GM12878 (cell line): ENCODE results near the gene ZYG11B.
"Not testable (repeated sequence)": the region's sequence is repeated elsewhere in the genome, so short reads cannot be mapped to it uniquely, and the experiment has no call there.

Experiments
- CTCF ChIP-seq, 3 experiments: IDR thresholded peaks in 2 of 3; conservative IDR thresholded peaks in 1 of 3; 2 replicates each; pipeline ENCODE4 v1.5.1; 2011; ENCODE audit warnings: low read depth in 3 of 3, low read length in 3 of 3, mild to moderate bottlenecking in 3 of 3, control low read depth in 2 of 3, moderate library complexity in 2 of 3, inconsistent platforms in 1 of 3, mixed read lengths in 1 of 3; ENCODE audit not compliant: control insufficient read depth in 2 of 3, insufficient read depth in 1 of 3; ENCODE audit errors: extremely low read depth in 1 of 3
- GABPA ChIP-seq: IDR thresholded peaks from 2 replicates; pipeline ENCODE4 v1.6.1; 2014; ENCODE audit warnings: antibody characterized with exemption, low read depth, mild to moderate bottlenecking, inconsistent platforms
- MXI1 ChIP-seq: fragments of 150-350 bp; IDR thresholded peaks from 2 replicates; pipeline ENCODE4 v1.6.1; 2011; ENCODE audit warnings: low read depth, mild to moderate bottlenecking, inconsistent platforms, low read length, improper control_type of control experiment
- NRF1 ChIP-seq: conservative IDR thresholded peaks from 2 replicates; pipeline ENCODE4 v1.6.1; 2011; ENCODE audit warnings: mild to moderate bottlenecking, low read depth, low read length, improper control_type of control experiment
- POLR2A ChIP-seq: IDR thresholded peaks from 2 replicates; pipeline ENCODE4 v1.6.1; 2011; ENCODE audit warnings: low read depth, mild to moderate bottlenecking, low read length
- RAD21 ChIP-seq: IDR thresholded peaks from 2 replicates; pipeline ENCODE4 v1.6.1; 2011; ENCODE audit warnings: mild to moderate bottlenecking, low read depth, low read length, moderate library complexity; ENCODE audit not compliant: insufficient read depth
- TAF1 ChIP-seq: IDR thresholded peaks from 2 replicates; pipeline ENCODE4 v1.6.1; 2011; ENCODE audit warnings: mild to moderate bottlenecking, low read depth, low read length, borderline replicate concordance

GRCh38 chr1:52845119-52845518 lies 118.9 kb downstream of the ZYG11B start:
- not testable (repeated sequence) for TF ChIP-seq NRF1; POLR2A; RAD21; GABPA; CTCF (IDR thresholded peaks at IDR 0.05 in 2 of 3, conservative IDR thresholded peaks at IDR 0.05 in 1 of 3; ENCODE audit: control insufficient read depth in 2 of 3, extremely low read depth in 1 of 3, insufficient read depth in 1 of 3, low read depth in 3 of 3, low read length in 3 of 3); MXI1; TAF1
